ENCODE results near the gene RIN3.

- TF ChIP-seq CTCF (IDR thresholded peaks at IDR 0.05) (no peak), POLR2A (IDR thresholded peaks at IDR 0.05) (no peak), POLR2AphosphoS5 (IDR thresholded peaks at IDR 0.05) (no peak)
Measured at GRCh38 chr14:92487513-92488133, 26.0 kb upstream of the RIN3 start.

Measured in prostate gland (tissue), 2 donors.